ENCODE data around the gene LSS. TPM values are rescaled to one million over a fixed set of nuclear protein-coding genes. Genes with fewer than 3 reads are reported as not detected.

LSS gene
- total and polyA plus RNA-seq, 2 of the 8 experiments (the other 6 are each of a cell fraction or from before 2014, with no cell fraction given), result 96.1 to 123 TPM

DNA sequence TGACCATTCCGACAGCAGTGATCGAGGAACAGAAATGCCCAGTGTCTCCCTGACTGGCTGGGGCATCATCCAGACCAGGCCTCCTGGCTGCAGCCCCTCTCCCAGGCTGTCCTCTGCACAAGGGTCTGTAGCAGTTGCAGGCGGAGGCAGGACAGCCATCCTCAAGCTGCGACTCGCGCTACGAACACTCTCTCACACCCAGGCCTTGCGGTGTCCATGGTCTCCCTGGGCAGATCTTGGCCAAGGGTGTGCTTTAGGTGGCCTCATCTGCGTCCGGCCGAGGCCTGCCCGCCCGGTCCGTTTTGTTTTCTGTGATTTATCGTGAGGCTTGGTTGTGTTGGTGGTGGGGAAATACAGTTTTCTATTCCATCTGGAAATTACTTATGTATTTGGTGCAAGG is 88.9 kb downstream of the LSS start (continued):
- TF ChIP-seq, protein P1, sequence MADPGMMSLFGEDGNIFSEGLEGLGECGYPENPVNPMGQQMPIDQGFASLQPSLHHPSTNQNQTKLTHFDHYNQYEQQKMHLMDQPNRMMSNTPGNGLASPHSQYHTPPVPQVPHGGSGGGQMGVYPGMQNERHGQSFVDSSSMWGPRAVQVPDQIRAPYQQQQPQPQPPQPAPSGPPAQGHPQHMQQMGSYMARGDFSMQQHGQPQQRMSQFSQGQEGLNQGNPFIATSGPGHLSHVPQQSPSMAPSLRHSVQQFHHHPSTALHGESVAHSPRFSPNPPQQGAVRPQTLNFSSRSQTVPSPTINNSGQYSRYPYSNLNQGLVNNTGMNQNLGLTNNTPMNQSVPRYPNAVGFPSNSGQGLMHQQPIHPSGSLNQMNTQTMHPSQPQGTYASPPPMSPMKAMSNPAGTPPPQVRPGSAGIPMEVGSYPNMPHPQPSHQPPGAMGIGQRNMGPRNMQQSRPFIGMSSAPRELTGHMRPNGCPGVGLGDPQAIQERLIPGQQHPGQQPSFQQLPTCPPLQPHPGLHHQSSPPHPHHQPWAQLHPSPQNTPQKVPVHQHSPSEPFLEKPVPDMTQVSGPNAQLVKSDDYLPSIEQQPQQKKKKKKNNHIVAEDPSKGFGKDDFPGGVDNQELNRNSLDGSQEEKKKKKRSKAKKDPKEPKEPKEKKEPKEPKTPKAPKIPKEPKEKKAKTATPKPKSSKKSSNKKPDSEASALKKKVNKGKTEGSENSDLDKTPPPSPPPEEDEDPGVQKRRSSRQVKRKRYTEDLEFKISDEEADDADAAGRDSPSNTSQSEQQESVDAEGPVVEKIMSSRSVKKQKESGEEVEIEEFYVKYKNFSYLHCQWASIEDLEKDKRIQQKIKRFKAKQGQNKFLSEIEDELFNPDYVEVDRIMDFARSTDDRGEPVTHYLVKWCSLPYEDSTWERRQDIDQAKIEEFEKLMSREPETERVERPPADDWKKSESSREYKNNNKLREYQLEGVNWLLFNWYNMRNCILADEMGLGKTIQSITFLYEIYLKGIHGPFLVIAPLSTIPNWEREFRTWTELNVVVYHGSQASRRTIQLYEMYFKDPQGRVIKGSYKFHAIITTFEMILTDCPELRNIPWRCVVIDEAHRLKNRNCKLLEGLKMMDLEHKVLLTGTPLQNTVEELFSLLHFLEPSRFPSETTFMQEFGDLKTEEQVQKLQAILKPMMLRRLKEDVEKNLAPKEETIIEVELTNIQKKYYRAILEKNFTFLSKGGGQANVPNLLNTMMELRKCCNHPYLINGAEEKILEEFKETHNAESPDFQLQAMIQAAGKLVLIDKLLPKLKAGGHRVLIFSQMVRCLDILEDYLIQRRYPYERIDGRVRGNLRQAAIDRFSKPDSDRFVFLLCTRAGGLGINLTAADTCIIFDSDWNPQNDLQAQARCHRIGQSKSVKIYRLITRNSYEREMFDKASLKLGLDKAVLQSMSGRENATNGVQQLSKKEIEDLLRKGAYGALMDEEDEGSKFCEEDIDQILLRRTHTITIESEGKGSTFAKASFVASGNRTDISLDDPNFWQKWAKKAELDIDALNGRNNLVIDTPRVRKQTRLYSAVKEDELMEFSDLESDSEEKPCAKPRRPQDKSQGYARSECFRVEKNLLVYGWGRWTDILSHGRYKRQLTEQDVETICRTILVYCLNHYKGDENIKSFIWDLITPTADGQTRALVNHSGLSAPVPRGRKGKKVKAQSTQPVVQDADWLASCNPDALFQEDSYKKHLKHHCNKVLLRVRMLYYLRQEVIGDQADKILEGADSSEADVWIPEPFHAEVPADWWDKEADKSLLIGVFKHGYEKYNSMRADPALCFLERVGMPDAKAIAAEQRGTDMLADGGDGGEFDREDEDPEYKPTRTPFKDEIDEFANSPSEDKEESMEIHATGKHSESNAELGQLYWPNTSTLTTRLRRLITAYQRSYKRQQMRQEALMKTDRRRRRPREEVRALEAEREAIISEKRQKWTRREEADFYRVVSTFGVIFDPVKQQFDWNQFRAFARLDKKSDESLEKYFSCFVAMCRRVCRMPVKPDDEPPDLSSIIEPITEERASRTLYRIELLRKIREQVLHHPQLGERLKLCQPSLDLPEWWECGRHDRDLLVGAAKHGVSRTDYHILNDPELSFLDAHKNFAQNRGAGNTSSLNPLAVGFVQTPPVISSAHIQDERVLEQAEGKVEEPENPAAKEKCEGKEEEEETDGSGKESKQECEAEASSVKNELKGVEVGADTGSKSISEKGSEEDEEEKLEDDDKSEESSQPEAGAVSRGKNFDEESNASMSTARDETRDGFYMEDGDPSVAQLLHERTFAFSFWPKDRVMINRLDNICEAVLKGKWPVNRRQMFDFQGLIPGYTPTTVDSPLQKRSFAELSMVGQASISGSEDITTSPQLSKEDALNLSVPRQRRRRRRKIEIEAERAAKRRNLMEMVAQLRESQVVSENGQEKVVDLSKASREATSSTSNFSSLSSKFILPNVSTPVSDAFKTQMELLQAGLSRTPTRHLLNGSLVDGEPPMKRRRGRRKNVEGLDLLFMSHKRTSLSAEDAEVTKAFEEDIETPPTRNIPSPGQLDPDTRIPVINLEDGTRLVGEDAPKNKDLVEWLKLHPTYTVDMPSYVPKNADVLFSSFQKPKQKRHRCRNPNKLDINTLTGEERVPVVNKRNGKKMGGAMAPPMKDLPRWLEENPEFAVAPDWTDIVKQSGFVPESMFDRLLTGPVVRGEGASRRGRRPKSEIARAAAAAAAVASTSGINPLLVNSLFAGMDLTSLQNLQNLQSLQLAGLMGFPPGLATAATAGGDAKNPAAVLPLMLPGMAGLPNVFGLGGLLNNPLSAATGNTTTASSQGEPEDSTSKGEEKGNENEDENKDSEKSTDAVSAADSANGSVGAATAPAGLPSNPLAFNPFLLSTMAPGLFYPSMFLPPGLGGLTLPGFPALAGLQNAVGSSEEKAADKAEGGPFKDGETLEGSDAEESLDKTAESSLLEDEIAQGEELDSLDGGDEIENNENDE (IDR thresholded peaks at IDR 0.05; ENCODE audit: insufficient replicate concordance, low read length), result no peak
- TF ChIP-seq ATF3 (IDR thresholded peaks at IDR 0.05; ENCODE audit: insufficient read depth, low read depth, low read length), result no peak
- no peak for TF ChIP-seq ASH2L (IDR thresholded peaks at IDR 0.05; ENCODE audit: low read length)
- no peak for TF ChIP-seq NANOG (IDR thresholded peaks at IDR 0.05; ENCODE audit: insufficient read depth, low read depth, low read length, poor library complexity, severe bottlenecking)

Measured in H1 (cell line).